ENCODE data around the gene SHMT2. TPM values are rescaled to one million over a fixed set of nuclear protein-coding genes. Genes with fewer than 3 reads are reported as not detected.

Gene SHMT2
- total RNA-seq, 6 donors from 2014 or later, result 37.9 to 92.0 (median 52.0) TPM

DNA sequence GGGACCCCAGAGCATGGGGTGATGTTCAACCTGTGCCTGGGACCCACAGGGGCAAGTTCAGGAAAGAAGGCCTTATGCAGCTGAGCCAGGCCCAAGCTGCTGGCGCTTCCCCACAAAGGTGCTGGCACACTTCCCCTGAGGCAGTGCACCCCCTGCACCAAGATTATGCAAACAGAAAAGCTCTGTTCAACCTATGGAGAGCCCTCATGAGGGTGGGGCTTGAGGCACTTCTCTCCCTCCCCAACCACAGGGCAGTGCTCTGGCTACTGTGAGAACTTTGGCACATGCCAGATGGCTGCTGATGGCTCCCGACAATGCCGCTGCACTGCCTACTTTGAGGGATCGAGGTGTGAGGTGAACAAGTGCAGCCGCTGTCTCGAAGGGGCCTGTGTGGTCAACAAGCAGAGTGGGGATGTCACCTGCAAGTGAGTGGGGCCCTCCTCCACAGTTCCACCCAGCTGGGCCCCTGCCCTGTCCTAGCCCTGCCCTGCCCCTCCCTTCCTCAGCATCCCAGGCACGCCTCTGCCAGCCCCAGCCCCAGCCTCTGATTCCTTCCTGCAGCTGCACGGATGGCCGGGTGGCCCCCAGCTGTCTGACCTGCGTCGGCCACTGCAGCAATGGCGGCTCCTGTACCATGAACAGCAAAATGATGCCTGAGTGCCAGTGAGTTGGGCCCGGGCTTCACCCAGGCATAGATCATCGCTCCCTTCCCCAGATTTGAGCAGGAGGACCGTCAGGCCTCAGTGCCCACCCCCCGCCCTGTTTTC is 18.4 kb upstream of the SHMT2 start:
- 84 to 87% methylated on average over 13 to 16 of the region's 16 CpGs for WGBS, 2 donors
- ATAC-seq (ENCODE audit: low FRiP score in 2 of 2), result no peak
- Histone ChIP-seq H3K27ac (no peak overlapping the region), H3K9me3 (no peaks in the 10 kb centered on the region), H3K4me1 (peaks cover 16 to 36% (median 19%) of the 10 kb centered on the region in 4 donors), H3K4me3 (no peak overlapping the region), H3K27me3 (peaks cover 0 to 15% (median 8%) of the 10 kb centered on the region in 4 donors), H3K36me3 (peaks cover 0 to 53% (median 26%) of the 10 kb centered on the region in 4 donors)
- DNase-seq, result peak in 1 of 2 donors; percentile 72
- no peak for TF ChIP-seq EP300 (IDR thresholded peaks at IDR 0.05)
- TF ChIP-seq, protein P1, sequence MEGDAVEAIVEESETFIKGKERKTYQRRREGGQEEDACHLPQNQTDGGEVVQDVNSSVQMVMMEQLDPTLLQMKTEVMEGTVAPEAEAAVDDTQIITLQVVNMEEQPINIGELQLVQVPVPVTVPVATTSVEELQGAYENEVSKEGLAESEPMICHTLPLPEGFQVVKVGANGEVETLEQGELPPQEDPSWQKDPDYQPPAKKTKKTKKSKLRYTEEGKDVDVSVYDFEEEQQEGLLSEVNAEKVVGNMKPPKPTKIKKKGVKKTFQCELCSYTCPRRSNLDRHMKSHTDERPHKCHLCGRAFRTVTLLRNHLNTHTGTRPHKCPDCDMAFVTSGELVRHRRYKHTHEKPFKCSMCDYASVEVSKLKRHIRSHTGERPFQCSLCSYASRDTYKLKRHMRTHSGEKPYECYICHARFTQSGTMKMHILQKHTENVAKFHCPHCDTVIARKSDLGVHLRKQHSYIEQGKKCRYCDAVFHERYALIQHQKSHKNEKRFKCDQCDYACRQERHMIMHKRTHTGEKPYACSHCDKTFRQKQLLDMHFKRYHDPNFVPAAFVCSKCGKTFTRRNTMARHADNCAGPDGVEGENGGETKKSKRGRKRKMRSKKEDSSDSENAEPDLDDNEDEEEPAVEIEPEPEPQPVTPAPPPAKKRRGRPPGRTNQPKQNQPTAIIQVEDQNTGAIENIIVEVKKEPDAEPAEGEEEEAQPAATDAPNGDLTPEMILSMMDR (IDR thresholded peaks at IDR 0.05), result no peak
- no peak for TF ChIP-seq POLR2A (IDR thresholded peaks at IDR 0.05)
- no peak for TF ChIP-seq POLR2AphosphoS5 (IDR thresholded peaks at IDR 0.05)

DNA sequence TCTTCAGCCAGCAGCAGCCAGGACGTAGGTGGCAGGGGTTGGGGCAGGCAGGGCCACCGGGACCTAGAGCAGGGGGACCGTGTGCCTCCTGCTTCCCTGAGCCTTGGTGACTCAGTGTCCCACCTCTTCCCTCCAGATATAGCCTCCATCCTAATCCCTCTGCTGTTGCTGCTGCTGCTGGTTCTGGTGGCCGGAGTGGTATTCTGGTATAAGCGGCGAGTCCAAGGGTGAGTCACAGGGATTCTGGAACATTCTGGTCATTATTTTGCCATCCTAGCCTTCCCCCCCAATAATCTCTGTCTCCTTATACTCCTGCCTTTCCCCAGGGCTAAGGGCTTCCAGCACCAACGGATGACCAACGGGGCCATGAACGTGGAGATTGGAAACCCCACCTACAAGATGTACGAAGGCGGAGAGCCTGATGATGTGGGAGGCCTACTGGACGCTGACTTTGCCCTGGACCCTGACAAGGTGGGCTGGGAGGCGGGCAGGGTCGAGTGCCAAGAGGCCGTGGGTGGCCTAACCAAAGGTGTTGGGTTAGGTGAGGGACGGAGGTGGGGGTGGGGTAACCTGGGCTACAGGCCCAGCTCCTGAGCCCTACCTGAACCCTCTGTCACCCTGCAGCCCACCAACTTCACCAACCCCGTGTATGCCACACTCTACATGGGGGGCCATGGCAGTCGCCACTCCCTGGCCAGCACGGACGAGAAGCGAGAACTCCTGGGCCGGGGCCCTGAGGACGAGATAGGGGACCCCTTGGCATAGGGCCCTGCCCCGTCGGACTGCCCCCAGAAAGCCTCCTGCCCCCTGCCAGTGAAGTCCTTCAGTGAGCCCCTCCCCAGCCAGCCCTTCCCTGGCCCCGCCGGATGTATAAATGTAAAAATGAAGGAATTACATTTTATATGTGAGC is 17.5 kb upstream of the SHMT2 start:
- Histone ChIP-seq H3K27me3 (peaks cover under 1 to 22% (median 15%) of the 10 kb centered on the region in 4 donors), H3K4me3 (no peak overlapping the region), H3K4me1 (peaks cover 24 to 45% (median 26%) of the 10 kb centered on the region in 4 donors), H3K9me3 (no peaks in the 10 kb centered on the region), H3K36me3 (peaks cover 0 to 45% (median 20%) of the 10 kb centered on the region in 4 donors), H3K27ac (no peak overlapping the region)
- ATAC-seq (ENCODE audit: low FRiP score in 2 of 2) (no peak), DNase-seq (peak in 1 of 2 donors; percentile 70)
- TF ChIP-seq POLR2A (IDR thresholded peaks at IDR 0.05) (no peak), POLR2AphosphoS5 (IDR thresholded peaks at IDR 0.05) (no peak), EP300 (IDR thresholded peaks at IDR 0.05) (no peak)
- TF ChIP-seq, protein P1 (IDR thresholded peaks at IDR 0.05), result no peak
- WGBS, 2 donors, result 86 to 91% methylated on average over 12 to 25 of the region's 27 CpGs

DNA sequence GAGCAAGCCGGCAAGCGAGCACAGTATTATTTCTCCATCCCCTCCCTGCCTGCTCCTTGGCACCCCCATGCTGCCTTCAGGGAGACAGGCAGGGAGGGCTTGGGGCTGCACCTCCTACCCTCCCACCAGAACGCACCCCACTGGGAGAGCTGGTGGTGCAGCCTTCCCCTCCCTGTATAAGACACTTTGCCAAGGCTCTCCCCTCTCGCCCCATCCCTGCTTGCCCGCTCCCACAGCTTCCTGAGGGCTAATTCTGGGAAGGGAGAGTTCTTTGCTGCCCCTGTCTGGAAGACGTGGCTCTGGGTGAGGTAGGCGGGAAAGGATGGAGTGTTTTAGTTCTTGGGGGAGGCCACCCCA is 16.8 kb upstream of the SHMT2 start:
- TF ChIP-seq, protein P1 (IDR thresholded peaks at IDR 0.05), result no peak
- no peak for TF ChIP-seq POLR2AphosphoS5 (IDR thresholded peaks at IDR 0.05)
- TF ChIP-seq POLR2A (IDR thresholded peaks at IDR 0.05), result no peak
- TF ChIP-seq EP300 (IDR thresholded peaks at IDR 0.05), result no peak

DNA sequence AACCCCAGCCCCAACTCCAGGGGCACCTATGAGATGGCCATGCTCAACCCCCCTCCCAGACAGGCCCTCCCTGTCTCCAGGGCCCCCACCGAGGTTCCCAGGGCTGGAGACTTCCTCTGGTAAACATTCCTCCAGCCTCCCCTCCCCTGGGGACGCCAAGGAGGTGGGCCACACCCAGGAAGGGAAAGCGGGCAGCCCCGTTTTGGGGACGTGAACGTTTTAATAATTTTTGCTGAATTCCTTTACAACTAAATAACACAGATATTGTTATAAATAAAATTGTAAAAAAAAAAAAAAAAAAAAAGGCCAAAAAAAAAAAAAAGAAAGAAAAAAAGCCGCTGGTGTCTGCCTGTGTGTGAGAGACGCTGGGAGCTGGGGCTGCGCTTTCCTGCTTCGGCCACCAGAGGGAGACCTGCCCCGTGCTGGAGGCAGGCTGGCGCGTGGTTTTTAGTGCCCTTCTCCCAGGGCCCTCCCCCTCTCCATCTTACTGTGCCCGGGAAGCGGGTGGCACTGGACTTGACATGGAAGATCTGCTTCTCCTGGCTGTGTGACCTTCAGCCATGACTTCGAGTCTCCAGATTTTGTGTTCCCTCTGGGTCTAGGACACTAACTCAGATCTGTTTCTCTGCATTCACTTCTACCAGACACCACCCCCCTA is 16.3 kb upstream of the SHMT2 start:
- H3K27me3 ChIP-seq, result peaks cover 2 to 33% (median 22%) of the 10 kb centered on the region in 4 donors
- no peak overlapping the region for H3K27ac ChIP-seq
- peak; percentile 85 to 89 for ATAC-seq (ENCODE audit: low FRiP score in 2 of 2)
- WGBS, 2 donors, result 4 to 5% methylated on average over 16 of the region's 16 CpGs
- DNase-seq, result peak; percentile 91 to 92
- H3K9me3 ChIP-seq, result no peaks in the 10 kb centered on the region
- no peak for TF ChIP-seq POLR2A (IDR thresholded peaks at IDR 0.05)
- no peak for TF ChIP-seq POLR2AphosphoS5 (IDR thresholded peaks at IDR 0.05)
- no peak for TF ChIP-seq EP300 (IDR thresholded peaks at IDR 0.05)
- TF ChIP-seq, protein P1 (IDR thresholded peaks at IDR 0.05), result peak; percentile 84 to 97 (median 90)
- peaks cover 31 to 53% (median 33%) of the 10 kb centered on the region in 4 donors for H3K4me1 ChIP-seq
- H3K4me3 ChIP-seq, result no peak overlapping the region
- H3K36me3 ChIP-seq, result peaks cover 0 to 37% (median 16%) of the 10 kb centered on the region in 4 donors

More for the DNA sequence above, 16.8 kb upstream of the SHMT2 start:
- H3K4me1 ChIP-seq, result peaks cover 30 to 52% (median 33%) of the 10 kb centered on the region in 4 donors
- H3K27me3 ChIP-seq, result peaks cover 2 to 28% (median 18%) of the 10 kb centered on the region in 4 donors
- H3K9me3 ChIP-seq, result no peaks in the 10 kb centered on the region
- H3K27ac ChIP-seq, result no peak overlapping the region
- DNase-seq (peak in 1 of 2 donors; percentile 14), ATAC-seq (ENCODE audit: low FRiP score in 2 of 2) (no peak)
- H3K4me3 ChIP-seq, result no peak overlapping the region
- peaks cover 0 to 42% (median 18%) of the 10 kb centered on the region in 4 donors for H3K36me3 ChIP-seq
- 73 to 85% methylated on average over 7 of the region's 7 CpGs for WGBS, 2 donors

Data from upper lobe of left lung (tissue), 6 donors.